Osteocyte (in vitro differentiated cells): ENCODE measurements around the gene GLP2R. TPM values are rescaled to one million over a fixed set of nuclear protein-coding genes. Genes with fewer than 3 reads are reported as not detected.

Experiments used
- DNase-seq: peaks from one replicate; pipeline ENCODE4 v3.0.0; 2021; ENCODE audit warnings: mixed read lengths; ENCODE audit not compliant: unreplicated experiment; ENCODE audit errors: extremely low spot score
- H3K27ac Mint-ChIP-seq: one replicate; pipeline ENCODE4 v1.8.0; 2021; ENCODE audit warnings: mild to moderate bottlenecking, mixed read lengths; ENCODE audit not compliant: unreplicated experiment
- H3K27me3 Mint-ChIP-seq: one replicate; pipeline ENCODE4 v1.8.0; 2021; ENCODE audit warnings: mixed read lengths; ENCODE audit not compliant: unreplicated experiment
- H3K36me3 Mint-ChIP-seq: one replicate; pipeline ENCODE4 v1.8.0; 2021; ENCODE audit warnings: mixed read lengths; ENCODE audit not compliant: unreplicated experiment
- H3K4me1 Mint-ChIP-seq: one replicate; pipeline ENCODE4 v1.8.0; 2021; ENCODE audit warnings: mixed read lengths; ENCODE audit not compliant: unreplicated experiment
- H3K4me3 Mint-ChIP-seq: one replicate; pipeline ENCODE4 v1.8.0; 2021; ENCODE audit warnings: mild to moderate bottlenecking, moderate library complexity, mixed read lengths; ENCODE audit not compliant: unreplicated experiment
- H3K9me3 Mint-ChIP-seq: one replicate; pipeline ENCODE4 v1.8.0; 2021; ENCODE audit warnings: mixed read lengths; ENCODE audit not compliant: unreplicated experiment
- CTCF ChIP-seq: fragments of 200-600 bp; sonication (generic); IDR thresholded peaks from 2 replicates; pipeline ENCODE4 v1.5.0; 2021; ENCODE audit warnings: antibody characterized with exemption, mild to moderate bottlenecking, moderate library complexity
- total RNA-seq: library from RNA; stranded (reverse); gene quantifications from 2 replicates; pipeline ENCODE4 v1.2.1, GENCODE V29; 2021

Gene GLP2R
- total RNA-seq, 1 donor from 2014 or later, result 3.2 TPM

- Mint-ChIP-seq H3K27ac (peak overlapping the region; percentile 43), H3K27me3 (no peaks in the 10 kb centered on the region), H3K4me3 (no peak overlapping the region), H3K36me3 (no peaks in the 10 kb centered on the region), H3K9me3 (no peaks in the 10 kb centered on the region), H3K4me1 (peaks cover 48% of the 10 kb centered on the region)
- TF ChIP-seq CTCF, result no peak
- no peak for DNase-seq
Measured at GRCh38 chr17:9844153-9844552, 18.4 kb downstream of the GLP2R start.

GRCh38 chr17:9845306-9845705 is 19.6 kb downstream of the GLP2R start:
- Mint-ChIP-seq H3K9me3 (no peaks in the 10 kb centered on the region), H3K36me3 (no peaks in the 10 kb centered on the region), H3K27ac (no peak overlapping the region), H3K4me3 (no peak overlapping the region), H3K4me1 (peaks cover 40% of the 10 kb centered on the region), H3K27me3 (no peaks in the 10 kb centered on the region)
- DNase-seq, result no peak
- no peak for TF ChIP-seq CTCF

GRCh38 chr17:9850151-9850550 is 24.4 kb downstream of the GLP2R start:
- Mint-ChIP-seq H3K9me3 (peaks cover 3% of the 10 kb centered on the region), H3K27ac (no peak overlapping the region), H3K36me3 (no peaks in the 10 kb centered on the region), H3K27me3 (peaks cover 4% of the 10 kb centered on the region), H3K4me1 (peaks cover 4% of the 10 kb centered on the region), H3K4me3 (no peak overlapping the region)
- TF ChIP-seq CTCF, result no peak
- no peak for DNase-seq

DNA sequence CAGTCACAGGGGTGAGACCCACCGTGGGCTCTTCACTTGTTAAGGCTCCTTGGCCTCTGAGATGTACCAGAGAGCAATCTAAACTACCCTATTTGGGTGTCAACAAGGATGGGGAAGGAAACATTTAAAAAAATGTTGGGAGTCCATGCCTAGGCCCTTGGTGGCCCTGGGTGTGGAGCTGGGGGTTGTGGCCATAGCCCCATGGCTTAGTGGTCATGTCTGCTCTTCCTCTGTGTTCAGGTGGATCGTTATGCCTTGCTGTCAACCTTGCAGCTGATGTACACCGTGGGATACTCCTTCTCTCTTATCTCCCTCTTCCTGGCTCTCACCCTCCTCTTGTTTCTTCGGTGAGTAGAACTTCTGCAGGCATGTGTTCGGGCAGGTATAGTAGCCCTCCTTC is 28.5 kb downstream of the GLP2R start:
- Mint-ChIP-seq H3K4me3 (no peak overlapping the region), H3K27ac (no peak overlapping the region), H3K27me3 (peaks cover 4% of the 10 kb centered on the region), H3K4me1 (no peaks in the 10 kb centered on the region), H3K36me3 (peaks cover 2% of the 10 kb centered on the region), H3K9me3 (peaks cover 21% of the 10 kb centered on the region)
- DNase-seq, result no peak
- no peak for TF ChIP-seq CTCF

- peaks cover 22% of the 10 kb centered on the region for H3K9me3 Mint-ChIP-seq
- no peaks in the 10 kb centered on the region for H3K4me1 Mint-ChIP-seq
- H3K4me3 Mint-ChIP-seq, result no peak overlapping the region
- H3K27me3 Mint-ChIP-seq, result peaks cover 4% of the 10 kb centered on the region
- no peak overlapping the region for H3K27ac Mint-ChIP-seq
- no peak for TF ChIP-seq CTCF
- peaks cover 2% of the 10 kb centered on the region for H3K36me3 Mint-ChIP-seq
- DNase-seq, result no peak
Measured at GRCh38 chr17:9855036-9855435, 29.3 kb downstream of the GLP2R start.
